ENCODE measurements around the gene RAI14. TPM values are rescaled to one million over a fixed set of nuclear protein-coding genes. Genes with fewer than 3 reads are reported as not detected.
A peak's percentile ranks its signal among the peaks of the same experiment; 100 is the strongest.
"Not testable (repeated sequence)": the region's sequence is repeated elsewhere in the genome, so short reads cannot be mapped to it uniquely, and the experiment has no call there.

The RAI14 gene
- total RNA-seq, 2 donors from 2014 or later: 70.7 to 80.1 TPM

DNA sequence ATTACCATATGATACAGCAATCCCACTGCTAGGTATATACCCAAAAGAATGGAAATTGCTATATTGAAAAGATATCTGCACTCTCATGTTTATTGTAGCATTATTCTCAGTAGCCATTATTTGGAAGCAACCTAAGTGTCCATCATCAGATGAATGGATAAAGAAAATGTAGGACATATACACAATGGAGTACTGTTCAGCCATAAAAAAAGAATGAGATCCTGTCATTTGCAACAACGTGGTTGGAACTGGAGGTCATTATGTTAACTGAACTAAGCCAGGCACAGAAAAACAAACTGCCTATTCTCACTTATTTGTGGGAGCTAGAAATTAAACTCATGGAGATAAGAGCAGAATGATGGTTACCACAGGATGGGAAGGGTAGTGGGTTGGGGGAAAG is 119.8 kb downstream of the RAI14 start:
- no peaks in the 10 kb centered on the region for H3K9me3 ChIP-seq
- H3K27ac ChIP-seq: no peak overlapping the region
- no peak overlapping the region for H3K4me3 ChIP-seq
- H3K36me3 ChIP-seq: no peaks in the 10 kb centered on the region
- TF ChIP-seq, protein P1, sequence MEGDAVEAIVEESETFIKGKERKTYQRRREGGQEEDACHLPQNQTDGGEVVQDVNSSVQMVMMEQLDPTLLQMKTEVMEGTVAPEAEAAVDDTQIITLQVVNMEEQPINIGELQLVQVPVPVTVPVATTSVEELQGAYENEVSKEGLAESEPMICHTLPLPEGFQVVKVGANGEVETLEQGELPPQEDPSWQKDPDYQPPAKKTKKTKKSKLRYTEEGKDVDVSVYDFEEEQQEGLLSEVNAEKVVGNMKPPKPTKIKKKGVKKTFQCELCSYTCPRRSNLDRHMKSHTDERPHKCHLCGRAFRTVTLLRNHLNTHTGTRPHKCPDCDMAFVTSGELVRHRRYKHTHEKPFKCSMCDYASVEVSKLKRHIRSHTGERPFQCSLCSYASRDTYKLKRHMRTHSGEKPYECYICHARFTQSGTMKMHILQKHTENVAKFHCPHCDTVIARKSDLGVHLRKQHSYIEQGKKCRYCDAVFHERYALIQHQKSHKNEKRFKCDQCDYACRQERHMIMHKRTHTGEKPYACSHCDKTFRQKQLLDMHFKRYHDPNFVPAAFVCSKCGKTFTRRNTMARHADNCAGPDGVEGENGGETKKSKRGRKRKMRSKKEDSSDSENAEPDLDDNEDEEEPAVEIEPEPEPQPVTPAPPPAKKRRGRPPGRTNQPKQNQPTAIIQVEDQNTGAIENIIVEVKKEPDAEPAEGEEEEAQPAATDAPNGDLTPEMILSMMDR (IDR thresholded peaks at IDR 0.05): no peak
- DNase-seq (ENCODE audit: low spot score): no peak
- ATAC-seq (ENCODE audit: insufficient number of reproducible peaks, low FRiP score, low read depth): no peak
- no peaks in the 10 kb centered on the region for H3K27me3 ChIP-seq (replicated peaks; ENCODE audit: insufficient read depth)
- H3K4me1 ChIP-seq (ENCODE audit: control insufficient read depth in 1 of 2, low read depth in 2 of 2): peaks cover 8 to 19% of the 10 kb centered on the region in 2 donors

DNA sequence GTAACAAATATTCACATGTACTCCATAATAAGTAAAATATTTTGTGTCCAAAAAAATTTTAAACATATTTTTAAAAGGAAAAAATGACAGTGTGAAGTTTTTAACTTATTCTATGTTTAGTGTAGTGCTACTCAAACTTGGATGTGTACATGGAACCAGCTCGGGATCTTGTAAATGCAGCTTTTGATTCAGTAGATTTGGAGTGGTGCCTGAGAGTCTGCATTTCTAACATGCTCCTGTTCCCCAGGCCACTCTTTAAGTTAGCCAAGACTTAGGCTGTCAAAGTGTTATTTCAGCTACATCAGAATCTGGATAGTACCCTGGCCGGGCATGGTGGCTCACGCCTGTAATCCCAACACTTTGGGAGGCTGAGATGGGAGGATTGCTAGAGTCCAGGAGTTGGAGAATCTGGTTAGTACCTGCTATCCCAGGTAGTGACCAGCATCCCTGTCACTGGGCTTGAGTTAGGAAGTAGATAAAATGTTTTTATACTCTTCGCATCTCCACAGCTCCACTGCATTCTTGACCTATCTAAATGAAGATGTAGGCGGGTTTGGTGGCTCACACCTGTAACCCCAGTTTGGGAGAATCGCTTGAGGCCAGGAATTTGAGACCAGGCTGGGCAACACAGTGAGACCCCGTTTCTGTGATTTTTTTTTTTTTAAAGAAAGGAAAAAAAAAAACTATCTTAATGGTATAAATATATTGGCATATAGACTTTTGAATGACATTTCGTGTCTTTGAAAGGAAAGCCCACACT is 122.1 kb downstream of the RAI14 start:
- DNase-seq (ENCODE audit: low spot score) (no peak), ATAC-seq (ENCODE audit: insufficient number of reproducible peaks, low FRiP score, low read depth) (no peak)
- Histone ChIP-seq H3K27ac (no peak overlapping the region), H3K4me3 (no peak overlapping the region), H3K36me3 (no peaks in the 10 kb centered on the region), H3K9me3 (no peaks in the 10 kb centered on the region), H3K4me1 (ENCODE audit: control insufficient read depth in 1 of 2, low read depth in 2 of 2) (no peaks in the 10 kb centered on the region), H3K27me3 (replicated peaks; ENCODE audit: insufficient read depth) (no peaks in the 10 kb centered on the region)
- TF ChIP-seq, protein P1 (IDR thresholded peaks at IDR 0.05): no peak

DNA sequence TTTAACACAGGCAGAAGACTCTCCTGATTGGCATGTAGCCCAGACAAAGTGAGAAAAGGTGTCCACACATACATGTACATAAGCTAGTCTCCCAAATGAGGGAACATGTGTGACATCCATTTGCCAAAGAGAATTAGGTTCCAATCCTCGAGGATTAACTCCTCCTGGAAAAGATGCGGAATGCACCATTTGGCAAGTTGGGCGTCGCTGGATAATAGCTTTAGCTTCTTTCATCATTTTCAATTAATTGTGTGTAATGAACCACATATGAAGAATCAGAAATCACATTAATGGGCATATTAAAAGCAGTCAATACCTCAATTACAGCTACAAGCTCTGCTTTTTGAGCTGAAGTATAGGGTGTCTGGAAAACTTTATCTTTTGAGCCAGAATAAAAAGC is 127.8 kb downstream of the RAI14 start:
- not testable (repeated sequence) for H3K27ac ChIP-seq; H3K9me3 ChIP-seq; H3K36me3 ChIP-seq; H3K27me3 ChIP-seq (replicated peaks; ENCODE audit: insufficient read depth); DNase-seq (ENCODE audit: low spot score); H3K4me1 ChIP-seq (ENCODE audit: control insufficient read depth in 1 of 2, low read depth in 2 of 2); H3K4me3 ChIP-seq; ATAC-seq (ENCODE audit: insufficient number of reproducible peaks, low FRiP score, low read depth)

DNA sequence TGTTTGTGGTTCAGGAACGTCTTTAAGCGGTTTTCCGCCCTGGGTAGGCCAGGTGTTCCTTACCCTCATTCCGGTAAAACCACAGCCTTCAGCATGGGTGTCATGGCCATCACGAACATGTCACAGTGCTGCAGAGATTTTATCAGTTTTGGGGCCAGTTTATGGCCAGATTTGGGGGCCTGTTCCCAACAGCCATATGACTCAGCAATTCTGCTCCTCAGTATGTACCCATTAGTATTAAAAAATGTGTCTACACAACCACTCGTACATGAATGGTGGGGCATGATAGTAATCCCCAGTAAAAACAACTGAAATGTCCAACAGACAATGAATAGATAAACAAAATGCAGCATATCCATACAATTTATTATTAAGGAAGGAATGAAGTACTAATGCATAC is 130.9 kb downstream of the RAI14 start:
- no peaks in the 10 kb centered on the region for H3K9me3 ChIP-seq
- TF ChIP-seq, protein P1 (IDR thresholded peaks at IDR 0.05): no peak
- H3K36me3 ChIP-seq: no peaks in the 10 kb centered on the region
- H3K4me3 ChIP-seq: no peak overlapping the region
- peaks cover 7 to 24% of the 10 kb centered on the region in 2 donors for H3K4me1 ChIP-seq (ENCODE audit: control insufficient read depth in 1 of 2, low read depth in 2 of 2)
- ATAC-seq (ENCODE audit: insufficient number of reproducible peaks, low FRiP score, low read depth) (no peak), DNase-seq (ENCODE audit: low spot score) (no peak)
- H3K27me3 ChIP-seq (replicated peaks; ENCODE audit: insufficient read depth): no peaks in the 10 kb centered on the region
- no peak overlapping the region for H3K27ac ChIP-seq

DNA sequence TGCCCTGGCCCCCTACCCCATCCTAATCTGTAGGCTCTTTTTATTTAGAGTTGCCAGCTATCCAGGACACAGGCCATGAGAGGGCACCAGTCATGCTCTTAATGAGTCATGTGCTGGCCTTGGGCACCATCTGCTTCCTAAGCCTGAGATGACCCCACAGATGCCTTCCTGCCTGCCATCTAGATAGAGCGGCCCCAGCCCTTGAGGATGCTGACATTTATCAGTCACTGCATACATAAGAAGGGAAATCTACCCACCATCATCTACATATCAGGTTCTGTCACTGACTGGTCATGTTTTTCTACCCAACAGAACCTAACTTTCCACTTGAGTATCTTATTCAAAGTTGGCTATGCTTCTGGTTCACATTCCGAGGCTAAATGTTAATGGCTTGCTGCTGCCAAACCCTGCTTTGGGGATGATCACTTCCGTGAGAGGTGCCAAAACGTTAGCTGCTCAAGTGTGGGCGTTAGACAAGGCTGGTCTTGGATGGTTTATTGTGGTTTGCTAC is 132.9 kb downstream of the RAI14 start:
- Histone ChIP-seq H3K36me3 (no peaks in the 10 kb centered on the region), H3K27ac (peak overlapping the region; percentile 45 to 55), H3K4me3 (no peak overlapping the region), H3K27me3 (replicated peaks; ENCODE audit: insufficient read depth) (no peaks in the 10 kb centered on the region), H3K4me1 (ENCODE audit: control insufficient read depth in 1 of 2, low read depth in 2 of 2) (peaks cover 7 to 24% of the 10 kb centered on the region in 2 donors), H3K9me3 (no peaks in the 10 kb centered on the region)
- TF ChIP-seq, protein P1 (IDR thresholded peaks at IDR 0.05): no peak
- DNase-seq (ENCODE audit: low spot score) (no peak), ATAC-seq (ENCODE audit: insufficient number of reproducible peaks, low FRiP score, low read depth) (peak; percentile 72)
